ENCODE measurements around the gene STAG3.
A peak's percentile ranks its signal among the peaks of the same experiment; 100 is the strongest.
"Not testable (repeated sequence)": the region's sequence is repeated elsewhere in the genome, so short reads cannot be mapped to it uniquely, and the experiment has no call there.

Gene STAG3

DNA sequence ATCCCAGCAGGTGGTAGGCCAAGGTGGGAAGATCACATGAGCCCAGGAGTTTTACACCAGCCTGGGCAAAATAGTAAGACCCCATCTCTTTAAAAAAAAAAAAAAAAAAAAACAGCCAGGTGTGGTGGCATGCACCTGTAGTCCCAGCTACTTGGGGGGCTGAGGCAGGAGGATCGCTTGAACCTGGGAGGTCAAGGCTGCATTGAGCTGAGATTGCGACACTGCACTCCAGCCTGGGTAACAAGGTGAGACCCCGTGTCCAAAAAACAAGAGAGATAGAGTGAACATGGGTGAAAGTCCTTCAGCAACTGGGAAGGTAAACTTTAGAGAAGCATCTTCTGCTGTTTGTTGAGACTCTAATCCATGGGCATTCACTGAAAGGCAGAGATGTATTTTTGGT is 35.3 kb upstream of the STAG3 start:
- Histone ChIP-seq H3K79me1 (ENCODE audit: low read length) (no peaks in the 10 kb centered on the region), H3K4me2 (ENCODE audit: low read length) (no peak overlapping the region), H3K4me1 (ENCODE audit: control insufficient read depth in 1 of 2, insufficient read depth in 2 of 2, low read length in 2 of 2) (no peaks in the 10 kb centered on the region), H3K36me3 (ENCODE audit: control insufficient read depth in 1 of 2, insufficient read depth in 2 of 2, low read length in 2 of 2) (no peaks in the 10 kb centered on the region), H3K18ac (ENCODE audit: low read length) (no peak overlapping the region), H4K91ac (ENCODE audit: low read depth, low read length) (no peak overlapping the region), H3K27me3 (ENCODE audit: insufficient read depth, low read length) (no peaks in the 10 kb centered on the region), H2BK5ac (ENCODE audit: low read depth, low read length, poor library complexity) (no peak overlapping the region), H3K23ac (ENCODE audit: low read length) (no peak overlapping the region), H2AK5ac (ENCODE audit: low read length) (no peak overlapping the region), H3K4ac (ENCODE audit: low read depth, low read length) (no peak overlapping the region), H3K9ac (ENCODE audit: low read length) (no peak overlapping the region), H3K14ac (ENCODE audit: low read length) (no peak overlapping the region), H3K9me3 (ENCODE audit: insufficient read depth, low read depth, low read length) (no peaks in the 10 kb centered on the region), H2BK12ac (ENCODE audit: low read length) (no peak overlapping the region), H4K12ac (ENCODE audit: low read depth, low read length) (no peak overlapping the region), H2BK120ac (ENCODE audit: insufficient read depth, low read length, poor library complexity) (no peak overlapping the region), H2AFZ (ENCODE audit: insufficient read depth, low read length, poor library complexity) (no peak overlapping the region), H3K4me3 (ENCODE audit: low read depth, low read length) (no peak overlapping the region), H3K27ac (ENCODE audit: low read depth, low read length) (no peak overlapping the region), H4K8ac (ENCODE audit: low read depth, low read length) (no peak overlapping the region), H3K79me2 (ENCODE audit: control insufficient read depth, insufficient read depth, low read length, poor library complexity) (no peaks in the 10 kb centered on the region)
- no peak for DNase-seq
- WGBS (ENCODE audit: extremely low coverage, insufficient coverage, insufficient read length), result no CpG with 5 or more reads among the region's 3 CpGs

DNA sequence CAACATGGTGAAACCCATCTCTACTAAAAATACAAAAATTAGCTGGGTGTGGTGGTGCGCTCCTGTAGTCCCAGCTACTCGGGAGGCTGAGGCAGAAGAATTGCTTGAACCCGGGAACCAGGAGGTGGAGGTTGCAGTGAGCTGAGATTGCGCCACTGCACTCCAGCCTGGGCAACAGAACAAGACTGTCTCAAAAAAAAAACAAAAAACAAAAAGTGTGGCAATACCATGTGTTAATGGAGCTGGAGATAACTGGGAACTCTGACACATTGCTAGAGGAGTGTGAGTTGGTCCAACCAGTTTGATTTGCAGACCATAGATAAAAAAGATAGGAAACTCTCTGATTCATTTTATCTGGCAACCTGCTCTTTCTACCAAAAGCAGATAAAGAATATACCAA is 31.4 kb upstream of the STAG3 start:
- H2AFZ ChIP-seq (ENCODE audit: insufficient read depth, low read length, poor library complexity); H3K4me1 ChIP-seq (ENCODE audit: control insufficient read depth in 1 of 2, insufficient read depth in 2 of 2, low read length in 2 of 2): not testable (repeated sequence)
- WGBS (ENCODE audit: extremely low coverage, insufficient coverage, insufficient read length), result no CpG with 5 or more reads among the region's 4 CpGs

DNA sequence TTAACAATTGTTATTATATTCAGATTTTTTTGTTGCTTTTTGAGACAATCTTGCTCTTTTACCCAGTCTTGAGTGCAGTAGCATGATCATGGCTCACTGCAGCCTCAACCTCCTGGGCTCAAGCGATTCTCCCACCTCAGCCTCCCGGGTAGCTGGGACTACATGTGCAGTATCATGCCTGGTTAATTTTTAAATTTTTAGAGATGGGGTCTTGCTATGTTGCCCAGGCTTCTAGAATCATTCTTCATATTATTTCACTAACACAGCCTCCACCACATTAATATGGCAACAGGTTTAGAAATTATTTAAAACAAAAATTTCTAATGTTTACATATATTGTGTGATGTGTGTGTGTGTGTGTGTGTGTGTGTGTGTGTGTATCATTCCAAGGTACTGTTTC is 30.4 kb upstream of the STAG3 start:
- H2AK5ac ChIP-seq (ENCODE audit: low read length), result no peak overlapping the region
- no peak overlapping the region for H4K12ac ChIP-seq (ENCODE audit: low read depth, low read length)
- no peak overlapping the region for H3K23ac ChIP-seq (ENCODE audit: low read length)
- H3K9ac ChIP-seq (ENCODE audit: low read length), result no peak overlapping the region
- H3K27me3 ChIP-seq (ENCODE audit: insufficient read depth, low read length), result no peaks in the 10 kb centered on the region
- H3K4me2 ChIP-seq (ENCODE audit: low read length), result no peak overlapping the region
- H3K9me3 ChIP-seq (ENCODE audit: insufficient read depth, low read depth, low read length), result no peaks in the 10 kb centered on the region
- no peak overlapping the region for H3K4ac ChIP-seq (ENCODE audit: low read depth, low read length)
- no CpG with 5 or more reads among the region's 2 CpGs for WGBS (ENCODE audit: extremely low coverage, insufficient coverage, insufficient read length)
- H2BK12ac ChIP-seq (ENCODE audit: low read length), result no peak overlapping the region
- H2BK5ac ChIP-seq (ENCODE audit: low read depth, low read length, poor library complexity), result no peak overlapping the region
- H3K4me1 ChIP-seq (ENCODE audit: control insufficient read depth in 1 of 2, insufficient read depth in 2 of 2, low read length in 2 of 2), result peaks cover 5% of the 10 kb centered on the region in 2 experiments
- H3K27ac ChIP-seq (ENCODE audit: low read depth, low read length), result no peak overlapping the region
- no peak overlapping the region for H2AFZ ChIP-seq (ENCODE audit: insufficient read depth, low read length, poor library complexity)
- H2BK120ac ChIP-seq (ENCODE audit: insufficient read depth, low read length, poor library complexity), result no peak overlapping the region
- no peak overlapping the region for H3K18ac ChIP-seq (ENCODE audit: low read length)
- no peak overlapping the region for H4K91ac ChIP-seq (ENCODE audit: low read depth, low read length)
- H4K8ac ChIP-seq (ENCODE audit: low read depth, low read length), result no peak overlapping the region
- no peak overlapping the region for H3K4me3 ChIP-seq (ENCODE audit: low read depth, low read length)
- peaks cover 6% of the 10 kb centered on the region for H3K79me1 ChIP-seq (ENCODE audit: low read length)
- H3K36me3 ChIP-seq (ENCODE audit: control insufficient read depth in 1 of 2, insufficient read depth in 2 of 2, low read length in 2 of 2), result peaks cover 0 to 2% of the 10 kb centered on the region in 2 experiments
- DNase-seq, result no peak
- H3K79me2 ChIP-seq (ENCODE audit: control insufficient read depth, insufficient read depth, low read length, poor library complexity), result peaks cover 6% of the 10 kb centered on the region
- no peak overlapping the region for H3K14ac ChIP-seq (ENCODE audit: low read length)

More for the DNA sequence above, 31.4 kb upstream of the STAG3 start:
- not testable (repeated sequence) for H3K27ac ChIP-seq (ENCODE audit: low read depth, low read length); H4K91ac ChIP-seq (ENCODE audit: low read depth, low read length); H3K14ac ChIP-seq (ENCODE audit: low read length); H3K4ac ChIP-seq (ENCODE audit: low read depth, low read length); H2BK5ac ChIP-seq (ENCODE audit: low read depth, low read length, poor library complexity); H3K9me3 ChIP-seq (ENCODE audit: insufficient read depth, low read depth, low read length); H3K4me2 ChIP-seq (ENCODE audit: low read length); H3K36me3 ChIP-seq (ENCODE audit: control insufficient read depth in 1 of 2, insufficient read depth in 2 of 2, low read length in 2 of 2); H4K12ac ChIP-seq (ENCODE audit: low read depth, low read length); H3K18ac ChIP-seq (ENCODE audit: low read length); H4K8ac ChIP-seq (ENCODE audit: low read depth, low read length); H3K4me3 ChIP-seq (ENCODE audit: low read depth, low read length); H3K9ac ChIP-seq (ENCODE audit: low read length); H3K23ac ChIP-seq (ENCODE audit: low read length); H3K27me3 ChIP-seq (ENCODE audit: insufficient read depth, low read length); H2BK120ac ChIP-seq (ENCODE audit: insufficient read depth, low read length, poor library complexity); H3K79me1 ChIP-seq (ENCODE audit: low read length); H3K79me2 ChIP-seq (ENCODE audit: control insufficient read depth, insufficient read depth, low read length, poor library complexity); H2BK12ac ChIP-seq (ENCODE audit: low read length); H2AK5ac ChIP-seq (ENCODE audit: low read length)
- peak; percentile 67 to 89 for DNase-seq

DNA sequence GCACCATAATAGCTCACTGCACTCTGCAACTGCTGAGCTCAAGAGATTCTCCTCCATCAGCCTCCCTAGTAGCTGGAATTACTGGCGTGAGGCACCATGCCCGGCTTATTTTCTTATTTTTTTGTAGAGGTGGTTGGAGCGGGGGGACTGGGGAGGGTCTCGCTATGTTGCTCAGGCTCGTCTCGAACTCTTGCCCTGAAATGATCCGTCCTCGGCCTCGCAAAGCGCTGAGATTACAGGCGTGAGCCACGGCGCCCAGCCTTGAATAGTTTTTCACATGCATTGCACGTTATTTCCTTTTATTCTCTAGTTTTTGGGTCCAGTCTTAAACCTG is 29.5 kb upstream of the STAG3 start:
- H4K91ac ChIP-seq (ENCODE audit: low read depth, low read length), result no peak overlapping the region
- peak overlapping the region; percentile 14 for H3K27ac ChIP-seq (ENCODE audit: low read depth, low read length)
- peaks cover 6% of the 10 kb centered on the region for H3K79me1 ChIP-seq (ENCODE audit: low read length)
- no peak overlapping the region for H3K4me3 ChIP-seq (ENCODE audit: low read depth, low read length)
- H3K9ac ChIP-seq (ENCODE audit: low read length), result no peak overlapping the region
- H3K4me2 ChIP-seq (ENCODE audit: low read length), result peak overlapping the region; percentile 57
- H2AK5ac ChIP-seq (ENCODE audit: low read length), result no peak overlapping the region
- H3K14ac ChIP-seq (ENCODE audit: low read length), result peak overlapping the region; percentile 42
- H2BK5ac ChIP-seq (ENCODE audit: low read depth, low read length, poor library complexity), result no peak overlapping the region
- peak overlapping the region; percentile 97 for H4K8ac ChIP-seq (ENCODE audit: low read depth, low read length)
- H4K12ac ChIP-seq (ENCODE audit: low read depth, low read length), result peak overlapping the region; percentile 78
- no peak overlapping the region for H3K23ac ChIP-seq (ENCODE audit: low read length)
- peak overlapping the region; percentile 27 for H3K4ac ChIP-seq (ENCODE audit: low read depth, low read length)
- peaks cover 1 to 3% of the 10 kb centered on the region in 2 experiments for H3K36me3 ChIP-seq (ENCODE audit: control insufficient read depth in 1 of 2, insufficient read depth in 2 of 2, low read length in 2 of 2)
- H3K18ac ChIP-seq (ENCODE audit: low read length), result no peak overlapping the region
- H2AFZ ChIP-seq (ENCODE audit: insufficient read depth, low read length, poor library complexity), result peak overlapping the region; percentile 86
- H3K79me2 ChIP-seq (ENCODE audit: control insufficient read depth, insufficient read depth, low read length, poor library complexity), result peaks cover 6% of the 10 kb centered on the region
- DNase-seq, result no peak
- no peaks in the 10 kb centered on the region for H3K9me3 ChIP-seq (ENCODE audit: insufficient read depth, low read depth, low read length)
- WGBS (ENCODE audit: extremely low coverage, insufficient coverage, insufficient read length), result no CpG with 5 or more reads among the region's 14 CpGs
- no peak overlapping the region for H2BK120ac ChIP-seq (ENCODE audit: insufficient read depth, low read length, poor library complexity)
- H2BK12ac ChIP-seq (ENCODE audit: low read length), result no peak overlapping the region
- H3K4me1 ChIP-seq (ENCODE audit: control insufficient read depth in 1 of 2, insufficient read depth in 2 of 2, low read length in 2 of 2), result peaks cover 5% of the 10 kb centered on the region in 2 experiments
- H3K27me3 ChIP-seq (ENCODE audit: insufficient read depth, low read length), result no peaks in the 10 kb centered on the region

Data from trophoblast cell (in vitro differentiated cells and primary cell).